ENCODE results near the gene CYTH4. TPM values are rescaled to one million over a fixed set of nuclear protein-coding genes. Genes with fewer than 3 reads are reported as not detected.

CYTH4 gene
- total RNA-seq, 2 donors from 2014 or later, result 2.3 to 7.9 TPM

GRCh38 chr22:37288521-37288920, 6.2 kb downstream of the CYTH4 start:
- WGBS, 2 donors, result 71 to 82% methylated on average over 7 of the region's 7 CpGs
- ATAC-seq (no peak), DNase-seq (no peak)
- no peak for TF ChIP-seq CTCF (IDR thresholded peaks at IDR 0.05)
- intact Hi-C loops (cut with DNase I), result no loop called here
- Histone ChIP-seq H3K4me1 (no peaks in the 10 kb centered on the region), H3K27ac (no peak overlapping the region), H3K9me3 (no peaks in the 10 kb centered on the region), H3K27me3 (no peaks in the 10 kb centered on the region), H3K4me3 (no peak overlapping the region), H3K36me3 (replicated peaks in 1 of 2; ENCODE audit: insufficient read depth in 1 of 2, low read depth in 2 of 2) (no peaks in the 10 kb centered on the region)

GRCh38 chr22:37289156-37289735, 6.9 kb downstream of the CYTH4 start:
- DNase-seq, result no peak
- intact Hi-C loops (cut with DNase I), result no loop called here
- H3K27ac ChIP-seq, result no peak overlapping the region
- H3K36me3 ChIP-seq (replicated peaks in 1 of 2; ENCODE audit: insufficient read depth in 1 of 2, low read depth in 2 of 2), result no peaks in the 10 kb centered on the region
- TF ChIP-seq CTCF (IDR thresholded peaks at IDR 0.05) (no peak), POLR2A (IDR thresholded peaks at IDR 0.05) (no peak)
- 75 to 82% methylated on average over 7 of the region's 7 CpGs for WGBS, 2 donors
- no peaks in the 10 kb centered on the region for H3K4me1 ChIP-seq
- no peaks in the 10 kb centered on the region for H3K9me3 ChIP-seq
- H3K4me3 ChIP-seq, result no peak overlapping the region
- ATAC-seq, result no peak
- no peaks in the 10 kb centered on the region for H3K27me3 ChIP-seq

DNA sequence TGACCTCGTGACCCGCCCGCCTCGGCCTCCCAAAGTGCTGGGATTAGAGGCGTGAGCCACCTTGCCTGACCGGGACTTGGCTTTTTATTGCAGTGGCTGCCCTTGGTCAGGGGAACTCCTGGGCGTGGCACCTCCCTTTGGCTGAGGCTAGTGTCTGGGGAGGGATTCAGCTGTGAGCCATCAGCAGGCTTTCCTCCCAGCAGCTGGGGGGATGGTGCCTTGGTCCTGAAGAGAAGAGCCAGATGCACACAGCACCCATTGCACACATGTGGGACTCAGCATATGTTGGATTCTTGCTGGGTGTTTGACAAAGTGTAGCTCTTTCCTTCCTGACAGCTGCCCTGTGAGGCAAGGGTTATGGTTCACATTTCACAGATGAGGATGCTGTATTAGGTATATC, 8.4 kb downstream of the CYTH4 start:
- H3K36me3 ChIP-seq (replicated peaks in 1 of 2; ENCODE audit: insufficient read depth in 1 of 2, low read depth in 2 of 2), result no peaks in the 10 kb centered on the region
- WGBS, 2 donors, result 51 to 60% methylated on average over 1 to 7 of the region's 7 CpGs
- no peaks in the 10 kb centered on the region for H3K27me3 ChIP-seq
- TF ChIP-seq CTCF (IDR thresholded peaks at IDR 0.05), result no peak
- no peak for TF ChIP-seq POLR2A (IDR thresholded peaks at IDR 0.05)
- intact Hi-C loops (cut with DNase I), result no loop called here
- H3K9me3 ChIP-seq, result no peaks in the 10 kb centered on the region
- ATAC-seq (no peak), DNase-seq (no peak)
- no peak overlapping the region for H3K4me3 ChIP-seq
- H3K4me1 ChIP-seq, result no peaks in the 10 kb centered on the region
- no peak overlapping the region for H3K27ac ChIP-seq

DNA sequence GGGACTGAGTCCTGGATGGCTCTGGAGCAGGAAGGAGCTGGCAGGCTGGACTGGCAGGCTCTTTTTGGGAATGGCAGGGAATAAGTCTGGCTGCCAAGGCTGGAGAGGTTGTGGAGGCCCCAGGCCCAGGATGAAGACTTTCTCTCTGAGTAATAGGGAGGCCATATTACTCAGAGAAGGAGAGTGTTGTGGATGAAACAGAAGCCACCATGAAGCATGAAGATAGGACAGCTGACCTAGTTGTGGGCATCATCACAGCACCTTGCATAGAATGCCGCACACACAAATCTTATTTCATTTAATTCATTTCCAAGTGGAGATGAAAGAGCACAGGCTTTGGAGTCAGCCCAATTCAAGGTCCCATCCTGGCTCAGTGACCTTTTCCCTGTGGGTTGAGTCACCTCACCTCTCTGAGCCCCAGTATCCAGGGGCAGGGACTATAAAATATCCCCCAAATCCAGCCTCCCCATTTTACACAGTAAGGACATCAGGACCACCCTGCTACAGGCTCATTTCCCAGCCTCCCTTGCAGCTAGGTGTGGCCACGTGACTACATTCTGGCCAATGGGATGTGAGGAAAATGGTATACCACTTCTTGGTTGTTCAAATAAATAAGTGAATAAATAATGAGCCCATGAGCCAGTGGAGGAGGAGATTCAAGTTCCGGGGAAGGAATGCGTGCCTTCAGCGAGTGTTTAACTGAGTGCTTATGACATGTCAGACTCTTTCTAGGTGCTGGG, 9.4 kb downstream of the CYTH4 start:
- TF ChIP-seq CTCF (IDR thresholded peaks at IDR 0.05) (no peak), POLR2A (IDR thresholded peaks at IDR 0.05) (no peak)
- Histone ChIP-seq H3K27ac (no peak overlapping the region), H3K27me3 (no peaks in the 10 kb centered on the region), H3K9me3 (no peaks in the 10 kb centered on the region), H3K36me3 (replicated peaks in 1 of 2; ENCODE audit: insufficient read depth in 1 of 2, low read depth in 2 of 2) (no peaks in the 10 kb centered on the region), H3K4me1 (no peaks in the 10 kb centered on the region), H3K4me3 (no peak overlapping the region)
- 90 to 93% methylated on average over 5 of the region's 5 CpGs for WGBS, 2 donors
- no peak for ATAC-seq
- intact Hi-C loops (cut with DNase I), result no loop called here
- no peak for DNase-seq

- no peak for ATAC-seq
- TF ChIP-seq POLR2A (IDR thresholded peaks at IDR 0.05), result no peak
- TF ChIP-seq CTCF (IDR thresholded peaks at IDR 0.05), result no peak
- Histone ChIP-seq H3K9me3 (no peaks in the 10 kb centered on the region), H3K4me3 (no peak overlapping the region), H3K36me3 (replicated peaks in 1 of 2; ENCODE audit: insufficient read depth in 1 of 2, low read depth in 2 of 2) (no peaks in the 10 kb centered on the region), H3K27ac (no peak overlapping the region), H3K4me1 (no peaks in the 10 kb centered on the region), H3K27me3 (no peaks in the 10 kb centered on the region)
- intact Hi-C loops (cut with DNase I), result no loop called here
- WGBS, 2 donors, result 65 to 67% methylated on average over 3 to 13 of the region's 13 CpGs
- DNase-seq, result no peak
These were observed 10.3 kb downstream of the CYTH4 start for GRCh38 chr22:37292641-37293040.
